OCI-LY1 (cell line): Measurements from ENCODE around the gene DIP2B.

ENCODE experiments used
- H2AFZ ChIP-seq: fragments of 200-600 bp; sonication (generic), shearing (Covaris generic); 2 replicates; pipeline ENCODE4 v1.6.0; 2014; ENCODE audit warnings: antibody characterized with exemption, mild to moderate bottlenecking, low read length
- H3F3A ChIP-seq: fragments of 200-600 bp; sonication (generic), shearing (Covaris generic); 2 replicates; pipeline ENCODE4 v1.6.0; 2014; ENCODE audit warnings: mild to moderate bottlenecking, antibody characterized with exemption, low read length, moderate library complexity; ENCODE audit not compliant: insufficient read depth
- H3K27ac ChIP-seq: fragments of 200-600 bp; sonication (generic); 2 replicates; pipeline ENCODE4 v1.5.1; 2014; ENCODE audit warnings: low read length, mixed run types, mild to moderate bottlenecking, low read depth; ENCODE audit not compliant: poor library complexity, severe bottlenecking
- H3K27me3 ChIP-seq: fragments of 200-600 bp; sonication (generic); 2 replicates; pipeline ENCODE4 v1.6.0; 2014; ENCODE audit warnings: antibody characterized with exemption, mild to moderate bottlenecking, low read length, moderate library complexity; ENCODE audit not compliant: insufficient read depth
- H3K36me3 ChIP-seq: fragments of 200-600 bp; sonication (generic); 2 replicates; pipeline ENCODE4 v1.6.1; 2014; ENCODE audit warnings: mild to moderate bottlenecking, antibody characterized with exemption, low read length, moderate library complexity, mixed read lengths; ENCODE audit not compliant: insufficient read depth
- H3K4me1 ChIP-seq: fragments of 200-600 bp; sonication (generic); 2 replicates; pipeline ENCODE4 v1.5.1; 2014; ENCODE audit warnings: mild to moderate bottlenecking, low read length, moderate library complexity; ENCODE audit not compliant: insufficient read depth, severe bottlenecking
- H3K4me2 ChIP-seq: fragments of 200-600 bp; sonication (generic), shearing (Covaris generic); 2 replicates; pipeline ENCODE4 v1.6.1; 2014; ENCODE audit warnings: low read length
- H3K4me3 ChIP-seq: fragments of 200-600 bp; sonication (generic); 2 replicates; pipeline ENCODE4 v1.5.1; 2014; ENCODE audit warnings: low read length, low read depth, mild to moderate bottlenecking, mixed read lengths; ENCODE audit not compliant: poor library complexity, severe bottlenecking
- H3K79me2 ChIP-seq: fragments of 200-600 bp; shearing (Covaris generic); 2 replicates; pipeline ENCODE4 v1.6.1; 2016; ENCODE audit warnings: mixed run types, low read length, mixed read lengths; ENCODE audit not compliant: insufficient read depth
- H3K9ac ChIP-seq: fragments of 200-600 bp; sonication (generic), shearing (Covaris generic); 2 replicates; pipeline ENCODE4 v1.6.1; 2014; ENCODE audit warnings: mild to moderate bottlenecking, low read length, mixed read lengths
- H3K9me2 ChIP-seq: fragments of 200-600 bp; sonication (generic), shearing (Covaris generic); 2 replicates; pipeline ENCODE4 v1.6.1; 2014; ENCODE audit warnings: low read depth, mild to moderate bottlenecking, low read length, mixed read lengths
- H3K9me3 ChIP-seq: fragments of 200-600 bp; shearing (Covaris generic); 2 replicates; pipeline ENCODE4 v1.6.1; 2014; ENCODE audit warnings: low read length, mixed read lengths
- H4K20me1 ChIP-seq: fragments of 200-600 bp; sonication (generic), shearing (Covaris generic); 2 replicates; pipeline ENCODE4 v1.6.0; 2016; ENCODE audit warnings: mild to moderate bottlenecking, low read length; ENCODE audit not compliant: insufficient read depth
- CTCF ChIP-seq: fragments of 200-600 bp; sonication (generic), shearing (Covaris generic); IDR thresholded peaks from 2 replicates; pipeline ENCODE4 v1.5.1; 2017; ENCODE audit warnings: mild to moderate bottlenecking, antibody characterized with exemption, low read length, moderate library complexity, mixed read lengths
- EZH2 ChIP-seq: fragments of 200-600 bp; sonication (generic), shearing (Covaris generic); IDR thresholded peaks from 2 replicates; pipeline ENCODE4 v1.8.0; 2017; ENCODE audit warnings: borderline replicate concordance, mixed run types, mild to moderate bottlenecking, antibody characterized with exemption, low read length, moderate library complexity, mixed read lengths

DIP2B gene

GRCh38 chr12:50564948-50565297, 60.1 kb downstream of the DIP2B start:
- H4K20me1 ChIP-seq: no peaks in the 10 kb centered on the region

GRCh38 chr12:50566066-50566465, 61.3 kb downstream of the DIP2B start:
- Histone ChIP-seq H3K4me2 (no peak overlapping the region), H3K9ac (no peak overlapping the region), H3K27me3 (no peaks in the 10 kb centered on the region), H3K79me2 (no peaks in the 10 kb centered on the region), H3K4me1 (peaks cover 4% of the 10 kb centered on the region), H2AFZ (no peak overlapping the region), H3K9me2 (no peaks in the 10 kb centered on the region), H4K20me1 (no peaks in the 10 kb centered on the region), H3K4me3 (no peak overlapping the region), H3K9me3 (no peaks in the 10 kb centered on the region), H3K27ac (no peak overlapping the region), H3F3A (no peaks in the 10 kb centered on the region), H3K36me3 (no peaks in the 10 kb centered on the region)
- TF ChIP-seq CTCF: no peak
- no peak for TF ChIP-seq EZH2

More at GRCh38 chr12:50564948-50565297, 60.1 kb downstream of the DIP2B start:
- TF ChIP-seq EZH2 (no peak), CTCF (no peak)
- Histone ChIP-seq H3K9me3 (no peaks in the 10 kb centered on the region), H3K36me3 (no peaks in the 10 kb centered on the region), H3K4me3 (no peak overlapping the region), H3K27me3 (no peaks in the 10 kb centered on the region), H2AFZ (no peak overlapping the region), H3K27ac (no peak overlapping the region), H3K4me1 (peaks cover 4% of the 10 kb centered on the region), H3K4me2 (no peak overlapping the region), H3K79me2 (no peaks in the 10 kb centered on the region), H3K9ac (no peak overlapping the region), H3F3A (no peaks in the 10 kb centered on the region), H3K9me2 (no peaks in the 10 kb centered on the region)

DNA sequence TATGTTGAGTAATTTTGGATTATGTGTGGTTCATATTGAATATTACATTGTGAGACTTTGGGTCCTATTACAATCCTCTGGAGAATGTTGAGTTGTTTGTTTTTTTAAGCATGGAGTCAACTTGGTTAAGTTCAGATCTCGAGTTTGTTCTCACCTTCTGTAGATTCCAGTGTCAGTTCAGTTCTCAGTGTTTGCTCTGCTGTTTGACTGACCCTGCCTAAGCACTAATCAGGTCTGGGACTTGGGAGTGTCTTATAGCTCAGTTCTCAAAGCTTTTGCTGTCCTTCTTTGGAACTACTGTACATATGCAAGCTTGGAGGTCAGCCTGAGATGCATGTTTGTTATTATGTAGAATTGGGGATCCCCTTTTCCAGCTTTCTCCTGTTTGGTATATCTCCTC, 63.1 kb downstream of the DIP2B start:
- Histone ChIP-seq H3K9ac (no peak overlapping the region), H3K4me3 (no peak overlapping the region), H3K27ac (no peak overlapping the region), H3K27me3 (no peaks in the 10 kb centered on the region), H2AFZ (no peak overlapping the region), H4K20me1 (no peaks in the 10 kb centered on the region), H3K9me3 (no peaks in the 10 kb centered on the region), H3K36me3 (no peaks in the 10 kb centered on the region), H3K4me2 (no peak overlapping the region), H3K9me2 (no peaks in the 10 kb centered on the region), H3K4me1 (peaks cover 4% of the 10 kb centered on the region), H3F3A (no peaks in the 10 kb centered on the region), H3K79me2 (no peaks in the 10 kb centered on the region)
- TF ChIP-seq EZH2 (no peak), CTCF (no peak)
